PFSK-1 (cell line): ENCODE results near the gene MSI2.

Experiments used
- POLR2AphosphoS5 ChIP-seq: IDR thresholded peaks from 2 replicates; pipeline ENCODE4 v1.6.1; 2012; ENCODE audit warnings: low read depth, mild to moderate bottlenecking, control low read depth, low read length, moderate library complexity
- TF ChIP-seq, protein P1 (sequence below), 2 experiments: IDR thresholded peaks; 2 replicates each; pipeline versions ENCODE4 v1.6.1 to v1.8.0; 2011 to 2012; ENCODE audit warnings: low read depth in 2 of 2, low read length in 2 of 2, control low read depth in 1 of 2, inconsistent platforms in 1 of 2, mild to moderate bottlenecking in 1 of 2, moderate library complexity in 1 of 2; ENCODE audit not compliant: insufficient read depth in 1 of 2

DNA sequence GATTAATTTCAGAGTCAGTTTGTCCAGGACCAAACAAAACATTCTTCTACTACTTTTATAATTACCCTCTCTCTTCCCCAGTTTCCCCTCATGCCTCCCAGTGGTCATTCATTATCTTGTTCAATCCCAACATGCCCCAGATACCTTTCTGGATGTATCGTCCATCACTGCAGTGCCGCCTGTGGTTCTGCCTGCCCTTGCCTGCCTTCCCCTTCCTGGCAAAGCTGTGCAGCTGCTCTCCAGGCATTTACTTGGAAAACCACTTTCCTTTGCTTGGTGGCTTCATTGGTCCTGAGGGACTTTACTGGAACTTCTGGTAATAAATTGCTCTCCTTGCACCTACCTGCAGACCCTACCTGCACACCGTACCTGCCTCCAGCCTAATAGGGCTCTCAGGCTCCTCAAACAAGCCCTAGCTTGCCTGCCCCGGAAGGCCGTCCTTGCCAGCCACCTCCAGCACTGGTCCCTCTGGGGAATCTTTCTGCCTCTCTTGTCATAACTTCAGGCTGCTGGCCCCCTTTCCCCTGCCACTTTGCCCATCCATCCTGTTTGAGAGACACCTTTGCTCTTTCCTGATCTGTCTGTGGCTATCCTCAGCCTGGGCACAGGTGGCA, 19.5 kb upstream of the MSI2 start:
- TF ChIP-seq POLR2AphosphoS5, result no peak
- TF ChIP-seq, protein P1, sequence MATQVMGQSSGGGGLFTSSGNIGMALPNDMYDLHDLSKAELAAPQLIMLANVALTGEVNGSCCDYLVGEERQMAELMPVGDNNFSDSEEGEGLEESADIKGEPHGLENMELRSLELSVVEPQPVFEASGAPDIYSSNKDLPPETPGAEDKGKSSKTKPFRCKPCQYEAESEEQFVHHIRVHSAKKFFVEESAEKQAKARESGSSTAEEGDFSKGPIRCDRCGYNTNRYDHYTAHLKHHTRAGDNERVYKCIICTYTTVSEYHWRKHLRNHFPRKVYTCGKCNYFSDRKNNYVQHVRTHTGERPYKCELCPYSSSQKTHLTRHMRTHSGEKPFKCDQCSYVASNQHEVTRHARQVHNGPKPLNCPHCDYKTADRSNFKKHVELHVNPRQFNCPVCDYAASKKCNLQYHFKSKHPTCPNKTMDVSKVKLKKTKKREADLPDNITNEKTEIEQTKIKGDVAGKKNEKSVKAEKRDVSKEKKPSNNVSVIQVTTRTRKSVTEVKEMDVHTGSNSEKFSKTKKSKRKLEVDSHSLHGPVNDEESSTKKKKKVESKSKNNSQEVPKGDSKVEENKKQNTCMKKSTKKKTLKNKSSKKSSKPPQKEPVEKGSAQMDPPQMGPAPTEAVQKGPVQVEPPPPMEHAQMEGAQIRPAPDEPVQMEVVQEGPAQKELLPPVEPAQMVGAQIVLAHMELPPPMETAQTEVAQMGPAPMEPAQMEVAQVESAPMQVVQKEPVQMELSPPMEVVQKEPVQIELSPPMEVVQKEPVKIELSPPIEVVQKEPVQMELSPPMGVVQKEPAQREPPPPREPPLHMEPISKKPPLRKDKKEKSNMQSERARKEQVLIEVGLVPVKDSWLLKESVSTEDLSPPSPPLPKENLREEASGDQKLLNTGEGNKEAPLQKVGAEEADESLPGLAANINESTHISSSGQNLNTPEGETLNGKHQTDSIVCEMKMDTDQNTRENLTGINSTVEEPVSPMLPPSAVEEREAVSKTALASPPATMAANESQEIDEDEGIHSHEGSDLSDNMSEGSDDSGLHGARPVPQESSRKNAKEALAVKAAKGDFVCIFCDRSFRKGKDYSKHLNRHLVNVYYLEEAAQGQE (IDR thresholded peaks at IDR 0.05; ENCODE audit: insufficient read depth in 1 of 2, low read depth in 2 of 2, low read length in 2 of 2), result no peak
